Transverse colon (tissue), 4 donors: ENCODE results near the gene DMRT1. TPM values are rescaled to one million over a fixed set of nuclear protein-coding genes. Genes with fewer than 3 reads are reported as not detected.

Experiments
- DNase-seq: peaks from one replicate; pipeline ENCODE4 v3.0.0-alpha.2; 2019
- H3K27ac ChIP-seq, 4 donors: fragments of 200-600 bp; sonication (generic); 2 replicates each; pipeline ENCODE4 v1.5.1; 2016 to 2018; ENCODE audit warnings: inconsistent platforms in 4 of 4
- H3K27me3 ChIP-seq: fragments of 200-600 bp; sonication (generic); 2 replicates; pipeline ENCODE4 v1.5.1; 2017; ENCODE audit warnings: inconsistent platforms
- H3K36me3 ChIP-seq, 4 donors: fragments of 200-600 bp; sonication (generic); 2 replicates each; pipeline ENCODE4 v1.5.1; 2017 to 2019; ENCODE audit warnings: inconsistent platforms in 4 of 4
- H3K4me1 ChIP-seq, 4 donors: fragments of 200-600 bp; sonication (generic); 2 replicates each; pipeline ENCODE4 v1.5.1; 2017 to 2020; ENCODE audit warnings: inconsistent platforms in 4 of 4
- H3K4me3 ChIP-seq, 4 donors: fragments of 200-600 bp; sonication (generic); 1 replicate in 1 of 4; 2 replicates in 3 of 4; pipeline versions ENCODE4 v1.5.1 to v1.6.1; 2017 to 2019; ENCODE audit warnings: inconsistent platforms in 4 of 4
- H3K9me3 ChIP-seq, 2 donors: fragments of 200-600 bp; sonication (generic); 2 replicates each; pipeline ENCODE4 v1.5.1; 2017 to 2019; ENCODE audit warnings: inconsistent platforms in 2 of 2
- CTCF ChIP-seq, 5 experiments: fragments of 200-600 bp in 3 of 5; fragments of 450-650 bp in 2 of 5; sonication (generic) in 3 of 5; IDR thresholded peaks; 1 replicate in 2 of 5; 2 replicates in 3 of 5; pipeline ENCODE4 v1.5.1; 2016 to 2017; ENCODE audit warnings: antibody characterized with exemption in 5 of 5, inconsistent platforms in 3 of 5, mild to moderate bottlenecking in 2 of 5, moderate library complexity in 1 of 5
- EP300 ChIP-seq: sonication (generic); formaldehyde crosslinking; IDR thresholded peaks from one replicate; pipeline ENCODE4 v1.6.1; 2017; ENCODE audit warnings: antibody characterized with exemption, low read depth
- POLR2A ChIP-seq: fragments of 450-650 bp; IDR thresholded peaks from one replicate; pipeline ENCODE4 v1.6.1; 2016; ENCODE audit warnings: antibody characterized with exemption, mild to moderate bottlenecking, moderate library complexity
- POLR2AphosphoS5 ChIP-seq, 3 donors: sonication (generic); formaldehyde crosslinking; IDR thresholded peaks; one replicate each; pipeline ENCODE4 v1.6.1; 2016; ENCODE audit warnings: antibody characterized with exemption in 3 of 3
- WGBS, 2 donors: methylation state at CpG; one replicate each; pipeline ENCODE4 v1.1.5; 2018; ENCODE audit warnings: low coverage in 1 of 2; 5-methylcytosine and 5-hydroxymethylcytosine counted together
- in situ Hi-C, 4 donors: fragments of 200-750 bp; cut with MboI; loops; one replicate each; pipeline versions ENCODE4 v1.15.0 to v1.15.1; 2017; ENCODE audit warnings: low sequenced_read_pairs in 3 of 4, low pct_ligation_motif_present in 1 of 4, low pct_unique_long_range_greater_than_20kb in 1 of 4
- intact Hi-C: fragments of 100-400 bp; cut with DNase I; formaldehyde crosslinking; loops from one replicate; pipeline ENCODE4 v1.15.1; 2023; ENCODE audit warnings: low total_unique reads
- total RNA-seq, 4 donors: library from RNA; depleted of rRNA; stranded (reverse); fragments of >200 nt; gene quantifications; one replicate each; pipeline ENCODE4 v1.1.0, GENCODE V29; 2016

DMRT1 gene
- not detected for total RNA-seq

GRCh38 chr9:841371-842209 lies at the start of gene DMRT1:
TSS of gene DMRT1 (plus strand) at chr9:841697. CDS start at chr9:841839, 142 bp downstream.
- H3K4me1 ChIP-seq = peaks cover 0 to 15% (median 3%) of the 10 kb centered on the region in 4 donors
- H3K27ac ChIP-seq = no peak within 1 kb of the TSS
- H3K4me3 ChIP-seq = no peak within 1 kb of the TSS
- H3K36me3 ChIP-seq = no peaks in the 10 kb centered on the region
- DNase-seq = no peak
- H3K9me3 ChIP-seq = no peaks in the 10 kb centered on the region
- H3K27me3 ChIP-seq = peaks cover 75% of the 10 kb centered on the region
- intact Hi-C loops = no loop called here
- in situ Hi-C loops = no loop called here
- TF ChIP-seq POLR2A (no peak), EP300 (no peak), POLR2AphosphoS5 (IDR thresholded peaks at IDR 0.05) (no peak), CTCF (IDR thresholded peaks at IDR 0.05) (no peak)
- whole genome bisulfite sequencing, 2 donors = 0 to 4% methylated on average over 11 to 59 of the region's 84 CpGs

- intact Hi-C loops (no loop called here), in situ Hi-C loops (no loop called here)
- Histone ChIP-seq H3K9me3 (no peaks in the 10 kb centered on the region), H3K4me1 (no peaks in the 10 kb centered on the region), H3K36me3 (no peaks in the 10 kb centered on the region), H3K27me3 (no peaks in the 10 kb centered on the region), H3K4me3 (no peak overlapping the region), H3K27ac (no peak overlapping the region)
- WGBS, 2 donors = 73% methylated on average over 14 of the region's 15 CpGs; no CpG with 5 or more reads in 1 of the 2 donors
- TF ChIP-seq POLR2A (no peak), POLR2AphosphoS5 (IDR thresholded peaks at IDR 0.05) (no peak), EP300 (no peak), CTCF (IDR thresholded peaks at IDR 0.05) (no peak)
- no peak for DNase-seq
Measured at GRCh38 chr9:792331-793260, 48.9 kb upstream of the DMRT1 start.

GRCh38 chr9:794386-794785 lies 47.1 kb upstream of the DMRT1 start:
- H3K4me1 ChIP-seq = no peaks in the 10 kb centered on the region
- no peaks in the 10 kb centered on the region for H3K36me3 ChIP-seq
- intact Hi-C loops (no loop called here), in situ Hi-C loops (no loop called here)
- H3K27me3 ChIP-seq = no peaks in the 10 kb centered on the region
- no peaks in the 10 kb centered on the region for H3K9me3 ChIP-seq
- WGBS, 2 donors = 87 to 88% methylated on average over 2 of the region's 2 CpGs
- H3K27ac ChIP-seq = no peak overlapping the region
- no peak for DNase-seq
- no peak overlapping the region for H3K4me3 ChIP-seq
- TF ChIP-seq POLR2A (no peak), POLR2AphosphoS5 (IDR thresholded peaks at IDR 0.05) (no peak), EP300 (no peak), CTCF (IDR thresholded peaks at IDR 0.05) (no peak)

- 89 to 95% methylated on average over 1 to 6 of the region's 6 CpGs for WGBS, 2 donors
- in situ Hi-C loops (no loop called here), intact Hi-C loops (no loop called here)
- TF ChIP-seq CTCF (IDR thresholded peaks at IDR 0.05) (no peak), POLR2AphosphoS5 (IDR thresholded peaks at IDR 0.05) (no peak), EP300 (no peak), POLR2A (no peak)
- Histone ChIP-seq H3K4me1 (no peaks in the 10 kb centered on the region), H3K27ac (no peak overlapping the region), H3K9me3 (no peaks in the 10 kb centered on the region), H3K4me3 (no peak overlapping the region), H3K27me3 (no peaks in the 10 kb centered on the region), H3K36me3 (no peaks in the 10 kb centered on the region)
- DNase-seq = no peak
Measured at GRCh38 chr9:795869-796268, 45.6 kb upstream of the DMRT1 start.
